Measurements from ENCODE around the gene OR2Y1. TPM values are rescaled to one million over a fixed set of nuclear protein-coding genes. Genes with fewer than 3 reads are reported as not detected.
"Not testable (repeated sequence)": the region's sequence is repeated elsewhere in the genome, so short reads cannot be mapped to it uniquely, and the experiment has no call there.

Gene OR2Y1
- polyA plus RNA-seq, 1 donor (not counting 4 experiments of a cell fraction or from before 2014, with no cell fraction given): not detected

DNA sequence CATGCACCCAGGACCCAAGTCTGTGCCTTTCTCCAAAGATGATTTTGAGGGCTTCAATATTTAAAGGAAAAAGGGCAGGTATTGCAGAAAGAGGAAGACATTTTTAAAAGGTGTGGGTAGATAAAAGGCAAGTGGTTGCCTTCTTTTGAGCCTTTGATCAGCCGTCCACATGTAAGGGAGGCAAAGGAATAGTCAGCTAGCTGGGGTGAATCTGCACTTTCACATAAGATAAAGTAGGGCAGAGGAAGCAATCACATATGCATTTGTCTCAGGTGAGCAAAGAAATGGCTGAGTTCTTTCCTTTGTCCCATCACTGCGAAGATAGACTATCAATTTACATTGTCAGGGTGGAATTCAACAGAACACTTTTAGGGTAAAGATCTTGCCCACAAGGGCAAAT, 42.9 kb upstream of the OR2Y1 start:
- H3K9ac ChIP-seq (ENCODE audit: control insufficient read depth, extremely low read depth, insufficient read depth, low read length): no peak overlapping the region
- H3K9me3 ChIP-seq (ENCODE audit: control insufficient read depth, low read depth, low read length): no peaks in the 10 kb centered on the region
- no peak for FAIRE-seq

DNA sequence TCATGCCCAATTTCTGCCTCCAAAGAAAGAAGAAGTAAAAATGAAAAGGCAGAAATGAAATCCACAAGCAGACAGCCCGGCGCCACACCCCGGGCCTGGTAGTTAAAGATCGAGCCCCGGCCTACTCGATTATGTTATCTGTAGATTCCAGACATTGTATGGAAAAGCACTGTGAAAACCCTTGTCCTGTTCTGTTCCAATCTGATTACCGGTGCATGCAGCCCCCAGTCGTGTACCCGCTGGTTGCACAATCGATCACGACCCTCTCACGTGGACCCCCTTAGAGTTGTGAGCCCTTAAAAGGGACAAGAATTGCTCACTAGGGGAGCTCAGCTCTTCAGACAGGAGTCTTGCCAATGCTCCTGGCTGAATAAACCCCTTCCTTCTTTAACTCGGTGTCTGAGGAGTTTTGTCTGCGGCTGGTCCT, 42.1 kb upstream of the OR2Y1 start:
- not testable (repeated sequence) for H4K20me1 ChIP-seq (ENCODE audit: control insufficient read depth, extremely low read depth, insufficient read depth, low read length); H3K9ac ChIP-seq (ENCODE audit: control insufficient read depth, extremely low read depth, insufficient read depth, low read length); FAIRE-seq; H2AFZ ChIP-seq (ENCODE audit: control insufficient read depth, low read length); H3K79me2 ChIP-seq (ENCODE audit: control insufficient read depth, insufficient read depth, low read length); H3K36me3 ChIP-seq (ENCODE audit: control insufficient read depth in 2 of 2, extremely low read depth in 1 of 2, insufficient read depth in 2 of 2, low read length in 2 of 2); H3K27me3 ChIP-seq (ENCODE audit: control insufficient read depth, extremely low read depth, insufficient read depth, low read length); H3K9me3 ChIP-seq (ENCODE audit: control insufficient read depth, low read depth, low read length); H3K27ac ChIP-seq (ENCODE audit: control insufficient read depth, insufficient read depth, low read length); H3K4me2 ChIP-seq (ENCODE audit: control insufficient read depth, extremely low read depth, insufficient read depth, low read depth, low read length); H3K4me3 ChIP-seq (ENCODE audit: control insufficient read depth in 2 of 3, extremely low read depth in 1 of 3, insufficient read depth in 2 of 3, low read depth in 1 of 3, low read length in 3 of 3); DNase-seq (ENCODE audit: low read depth, low spot score); H3K9me1 ChIP-seq (ENCODE audit: control insufficient read depth, extremely low read depth, insufficient read depth, low read length)
- dilution Hi-C loops (cut with MboI; ENCODE audit: extremely low pct_ligation_motif_present, low sequenced_read_pairs): loop anchor here (5.0 kb wide), 1 partner anchor 85 kb away; no protein-coding TSS in a partner anchor
- H3K4me1 ChIP-seq (ENCODE audit: control insufficient read depth, extremely low read depth, insufficient read depth, low read length): peaks cover 19% of the 10 kb centered on the region

More for the DNA sequence above, 42.9 kb upstream of the OR2Y1 start:
- Histone ChIP-seq H3K27me3 (ENCODE audit: control insufficient read depth, extremely low read depth, insufficient read depth, low read length) (no peaks in the 10 kb centered on the region), H3K4me2 (ENCODE audit: control insufficient read depth, extremely low read depth, insufficient read depth, low read depth, low read length) (no peak overlapping the region), H3K4me3 (ENCODE audit: control insufficient read depth in 2 of 3, extremely low read depth in 1 of 3, insufficient read depth in 2 of 3, low read depth in 1 of 3, low read length in 3 of 3) (no peak overlapping the region), H3K36me3 (ENCODE audit: control insufficient read depth in 2 of 2, extremely low read depth in 1 of 2, insufficient read depth in 2 of 2, low read length in 2 of 2) (peaks cover 0 to 2% of the 10 kb centered on the region in 2 experiments), H3K27ac (ENCODE audit: control insufficient read depth, insufficient read depth, low read length) (no peak overlapping the region), H3K9me1 (ENCODE audit: control insufficient read depth, extremely low read depth, insufficient read depth, low read length) (no peaks in the 10 kb centered on the region), H3K79me2 (ENCODE audit: control insufficient read depth, insufficient read depth, low read length) (no peaks in the 10 kb centered on the region), H2AFZ (ENCODE audit: control insufficient read depth, low read length) (no peak overlapping the region), H4K20me1 (ENCODE audit: control insufficient read depth, extremely low read depth, insufficient read depth, low read length) (peaks cover 4% of the 10 kb centered on the region), H3K4me1 (ENCODE audit: control insufficient read depth, extremely low read depth, insufficient read depth, low read length) (peaks cover 19% of the 10 kb centered on the region)
- DNase-seq (ENCODE audit: low read depth, low spot score): no peak
- dilution Hi-C loops (cut with MboI; ENCODE audit: extremely low pct_ligation_motif_present, low sequenced_read_pairs): loop anchor here (5.0 kb wide), 1 partner anchor 85 kb away; no protein-coding TSS in a partner anchor
- TF ChIP-seq EZH2 (IDR thresholded peaks at IDR 0.05; ENCODE audit: low read length): no peak

DNA sequence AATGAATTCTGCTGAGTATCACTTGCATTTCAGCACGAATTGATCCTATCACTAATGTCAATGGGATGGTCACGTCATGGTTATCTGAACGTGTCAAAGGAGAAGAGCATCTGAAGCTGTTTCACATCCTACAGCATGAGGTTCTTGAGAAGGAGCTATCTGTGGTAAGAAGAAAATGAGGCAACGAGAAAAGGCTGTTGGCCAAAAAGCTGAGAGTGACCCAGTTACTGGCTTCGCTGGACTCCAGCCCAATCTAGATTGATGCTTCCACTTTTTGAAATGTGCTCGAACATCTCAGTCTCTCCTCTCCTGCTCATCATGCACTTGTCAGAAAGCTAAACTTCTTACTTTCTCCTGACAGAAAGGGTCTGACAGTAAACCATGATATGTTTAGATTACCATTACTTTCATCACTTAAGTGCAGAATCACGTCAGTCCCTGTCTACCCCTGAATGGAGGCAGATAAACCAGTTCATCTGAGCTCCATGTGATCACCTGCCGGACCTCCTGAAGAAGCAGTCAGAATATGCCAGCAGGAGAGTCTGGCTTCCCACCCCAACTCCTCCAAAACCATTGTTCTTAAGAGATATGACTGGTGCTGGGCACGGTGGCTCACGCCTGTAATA, 40.2 kb upstream of the OR2Y1 start:
- Histone ChIP-seq H3K4me3 (ENCODE audit: control insufficient read depth in 2 of 3, extremely low read depth in 1 of 3, insufficient read depth in 2 of 3, low read depth in 1 of 3, low read length in 3 of 3) (no peak overlapping the region), H2AFZ (ENCODE audit: control insufficient read depth, low read length) (no peak overlapping the region), H3K9me3 (ENCODE audit: control insufficient read depth, low read depth, low read length) (no peaks in the 10 kb centered on the region), H3K4me1 (ENCODE audit: control insufficient read depth, extremely low read depth, insufficient read depth, low read length) (peaks cover 1% of the 10 kb centered on the region), H3K79me2 (ENCODE audit: control insufficient read depth, insufficient read depth, low read length) (no peaks in the 10 kb centered on the region), H3K4me2 (ENCODE audit: control insufficient read depth, extremely low read depth, insufficient read depth, low read depth, low read length) (no peak overlapping the region), H3K27me3 (ENCODE audit: control insufficient read depth, extremely low read depth, insufficient read depth, low read length) (no peaks in the 10 kb centered on the region), H4K20me1 (ENCODE audit: control insufficient read depth, extremely low read depth, insufficient read depth, low read length) (no peaks in the 10 kb centered on the region), H3K9me1 (ENCODE audit: control insufficient read depth, extremely low read depth, insufficient read depth, low read length) (no peaks in the 10 kb centered on the region), H3K27ac (ENCODE audit: control insufficient read depth, insufficient read depth, low read length) (no peak overlapping the region), H3K9ac (ENCODE audit: control insufficient read depth, extremely low read depth, insufficient read depth, low read length) (no peak overlapping the region), H3K36me3 (ENCODE audit: control insufficient read depth in 2 of 2, extremely low read depth in 1 of 2, insufficient read depth in 2 of 2, low read length in 2 of 2) (no peaks in the 10 kb centered on the region)
- no peak for TF ChIP-seq EZH2 (IDR thresholded peaks at IDR 0.05; ENCODE audit: low read length)
- TF ChIP-seq, protein P1, sequence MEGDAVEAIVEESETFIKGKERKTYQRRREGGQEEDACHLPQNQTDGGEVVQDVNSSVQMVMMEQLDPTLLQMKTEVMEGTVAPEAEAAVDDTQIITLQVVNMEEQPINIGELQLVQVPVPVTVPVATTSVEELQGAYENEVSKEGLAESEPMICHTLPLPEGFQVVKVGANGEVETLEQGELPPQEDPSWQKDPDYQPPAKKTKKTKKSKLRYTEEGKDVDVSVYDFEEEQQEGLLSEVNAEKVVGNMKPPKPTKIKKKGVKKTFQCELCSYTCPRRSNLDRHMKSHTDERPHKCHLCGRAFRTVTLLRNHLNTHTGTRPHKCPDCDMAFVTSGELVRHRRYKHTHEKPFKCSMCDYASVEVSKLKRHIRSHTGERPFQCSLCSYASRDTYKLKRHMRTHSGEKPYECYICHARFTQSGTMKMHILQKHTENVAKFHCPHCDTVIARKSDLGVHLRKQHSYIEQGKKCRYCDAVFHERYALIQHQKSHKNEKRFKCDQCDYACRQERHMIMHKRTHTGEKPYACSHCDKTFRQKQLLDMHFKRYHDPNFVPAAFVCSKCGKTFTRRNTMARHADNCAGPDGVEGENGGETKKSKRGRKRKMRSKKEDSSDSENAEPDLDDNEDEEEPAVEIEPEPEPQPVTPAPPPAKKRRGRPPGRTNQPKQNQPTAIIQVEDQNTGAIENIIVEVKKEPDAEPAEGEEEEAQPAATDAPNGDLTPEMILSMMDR (optimal IDR thresholded peaks at IDR 0.05 in 1 of 3, IDR thresholded peaks at IDR 0.05 in 1 of 3, conservative IDR thresholded peaks at IDR 0.05 in 1 of 3; ENCODE audit: extremely low read depth in 1 of 3, insufficient read depth in 2 of 3, low read length in 3 of 3): no peak
- no peak for FAIRE-seq
- dilution Hi-C loops (cut with MboI; ENCODE audit: extremely low pct_ligation_motif_present, low sequenced_read_pairs): loop anchor here (5.0 kb wide), 1 partner anchor 87 kb away; no protein-coding TSS in a partner anchor
- DNase-seq (ENCODE audit: low read depth, low spot score): no peak

All from keratinocyte (primary cell).